ENCODE results near the gene KCNJ12.
"Not testable (repeated sequence)": the region's sequence is repeated elsewhere in the genome, so short reads cannot be mapped to it uniquely, and the experiment has no call there.

Gene KCNJ12

DNA sequence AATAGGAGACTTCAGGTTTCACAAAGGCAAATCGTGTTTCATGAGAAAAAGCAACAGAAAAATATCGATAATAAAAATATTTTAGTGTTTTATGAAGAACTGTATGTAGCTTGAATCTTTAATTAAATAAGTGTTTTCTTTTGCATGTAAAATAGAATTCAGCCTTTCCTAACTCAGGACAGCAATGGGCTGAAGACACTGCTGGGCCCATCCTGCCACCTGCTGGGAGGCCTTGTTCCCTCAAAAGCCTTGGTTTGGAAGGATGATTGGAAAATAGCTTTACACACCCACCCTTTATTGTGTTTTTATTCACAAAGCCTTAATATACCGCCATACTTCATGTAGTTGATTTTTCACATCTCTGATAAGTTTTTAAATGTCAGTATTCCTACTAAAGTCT, 73.7 kb downstream of the KCNJ12 start:
- DNase-seq (ENCODE audit: low read depth, low spot score) = not testable (repeated sequence)

DNA sequence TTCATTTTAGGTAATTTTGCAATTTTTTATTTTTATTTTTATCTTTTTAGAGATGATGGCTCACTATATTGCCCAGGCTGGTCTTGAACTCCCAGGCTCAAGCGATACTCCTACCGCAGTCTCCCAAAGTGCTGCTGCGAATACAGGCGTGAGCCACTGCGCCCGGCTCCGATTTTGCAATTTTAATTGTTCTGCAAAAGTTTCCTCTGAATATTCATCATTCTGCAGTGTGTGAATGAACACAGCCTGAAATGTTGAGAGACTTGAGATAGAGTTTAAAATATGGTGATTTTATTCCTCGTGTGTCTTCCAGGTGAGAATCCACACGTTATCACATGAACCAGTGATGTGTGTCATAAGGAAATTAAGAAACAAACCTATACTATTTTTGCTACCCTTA, 75.8 kb downstream of the KCNJ12 start:
- no peak for DNase-seq (ENCODE audit: low read depth, low spot score)

DNA sequence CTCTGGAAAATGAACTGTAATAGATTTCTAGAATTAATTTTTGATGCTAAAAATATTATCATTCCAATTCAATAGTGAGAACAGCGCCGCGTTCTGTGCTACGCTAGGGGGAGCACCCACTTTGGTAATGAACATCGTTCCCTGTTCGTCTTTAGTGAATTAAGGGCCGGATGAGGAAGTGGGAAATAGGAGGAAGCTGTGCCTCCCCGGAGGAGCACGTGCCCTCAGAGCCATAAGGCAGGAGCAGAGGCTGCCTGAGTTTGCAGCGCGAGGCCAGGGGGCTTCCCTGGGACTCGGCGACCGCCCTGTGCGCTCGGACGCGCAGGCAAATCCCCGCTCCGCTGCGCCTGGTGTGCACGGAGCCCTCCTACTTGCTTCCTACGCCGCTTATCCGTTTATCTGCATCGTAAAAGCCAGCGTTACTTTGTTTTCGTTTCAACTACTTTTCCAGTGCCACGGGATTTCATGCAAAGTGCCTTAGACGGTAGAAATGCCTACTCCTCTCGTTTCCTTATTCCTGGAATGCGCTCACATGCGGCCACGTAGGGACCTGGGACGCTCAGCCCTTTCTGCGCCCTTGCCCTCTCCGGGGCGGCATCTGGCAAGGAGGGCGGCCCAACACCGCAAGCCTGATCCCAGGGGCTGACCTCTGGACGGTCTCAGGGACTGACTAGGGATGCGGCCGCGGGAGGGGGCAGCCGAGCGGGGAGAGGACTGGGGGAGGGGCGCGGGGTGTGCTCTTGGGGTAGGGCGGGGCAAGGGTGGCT, 76.4 kb downstream of the KCNJ12 start:
- no peak for DNase-seq (ENCODE audit: low read depth, low spot score)

DNA sequence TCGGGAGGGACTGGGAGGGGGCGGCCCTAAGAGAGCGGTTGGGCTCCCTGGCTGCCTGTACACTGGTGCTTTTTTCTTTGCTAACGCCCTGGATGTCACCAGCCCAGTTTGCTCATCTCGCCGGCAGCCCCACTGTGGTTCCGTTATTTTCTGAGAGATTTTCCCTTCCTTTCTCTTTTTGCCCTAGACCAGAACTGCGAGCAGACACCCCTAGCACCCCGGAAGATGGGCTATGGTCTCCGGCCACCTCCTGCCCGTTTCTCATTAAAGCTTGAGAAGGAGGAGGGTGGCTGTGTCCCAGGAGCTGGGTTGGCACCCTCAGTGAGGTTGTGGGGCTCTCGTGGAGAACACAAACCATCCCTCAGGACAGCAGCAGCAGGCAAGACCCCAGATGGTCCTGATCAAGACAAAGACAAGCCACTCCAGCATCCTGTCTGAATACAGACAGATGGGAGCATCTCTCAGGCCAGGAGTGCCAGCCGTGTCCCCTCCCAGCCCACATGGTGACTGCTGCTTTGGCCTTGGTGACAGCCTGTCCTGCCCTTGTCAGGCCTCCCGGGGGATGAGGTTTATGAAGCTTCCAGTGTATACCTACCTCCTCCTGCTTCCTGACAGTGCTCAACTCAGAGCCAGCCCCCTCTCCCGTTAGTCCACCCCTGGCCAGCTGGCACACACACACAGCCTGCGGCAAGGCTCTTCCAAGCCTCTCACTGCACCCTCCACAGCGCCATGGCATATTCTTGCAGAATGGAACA, 77.2 kb downstream of the KCNJ12 start:
- DNase-seq (ENCODE audit: low read depth, low spot score) = no peak

DNA sequence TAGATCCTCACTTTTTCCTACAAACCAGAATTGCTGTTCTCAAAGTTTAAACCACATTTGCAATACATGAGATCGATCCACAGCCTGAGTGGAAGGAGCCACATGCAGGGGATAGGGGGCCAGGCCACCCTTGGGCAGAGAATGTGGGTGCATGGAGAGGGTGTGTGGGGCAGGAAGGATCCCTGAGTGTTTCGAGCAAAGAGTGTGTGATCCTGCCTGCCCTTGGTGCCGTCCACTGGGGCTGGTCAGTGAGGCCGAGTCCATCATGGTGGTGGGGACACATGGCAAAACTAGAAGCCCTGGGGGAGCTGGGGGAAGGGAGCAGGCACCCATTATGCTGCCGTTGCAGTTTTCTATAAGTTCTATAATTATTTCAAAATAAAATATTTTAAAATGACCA, 77.8 kb downstream of the KCNJ12 start:
- not testable (repeated sequence) for DNase-seq (ENCODE audit: low read depth, low spot score)

DNA sequence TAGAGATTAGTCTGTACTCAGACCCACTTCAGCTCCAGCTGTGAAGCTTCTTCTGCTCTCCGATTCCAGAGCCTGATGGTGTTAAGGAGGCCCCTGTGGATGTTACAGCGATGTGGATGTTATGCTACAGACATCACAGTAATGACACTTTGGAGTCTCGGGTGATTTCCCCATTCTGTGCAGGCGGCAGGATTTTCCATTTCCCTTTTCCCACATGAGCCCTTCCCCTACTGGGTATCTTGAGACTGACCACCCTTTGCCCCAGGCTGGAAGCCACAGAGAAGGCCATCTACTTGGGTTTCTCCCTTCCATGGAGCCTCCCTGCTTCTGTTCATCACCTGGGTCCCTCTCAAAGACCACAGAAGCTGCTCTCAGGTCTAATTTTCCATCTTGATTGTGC, 78.3 kb downstream of the KCNJ12 start:
- no peak for DNase-seq (ENCODE audit: low read depth, low spot score)

DNA sequence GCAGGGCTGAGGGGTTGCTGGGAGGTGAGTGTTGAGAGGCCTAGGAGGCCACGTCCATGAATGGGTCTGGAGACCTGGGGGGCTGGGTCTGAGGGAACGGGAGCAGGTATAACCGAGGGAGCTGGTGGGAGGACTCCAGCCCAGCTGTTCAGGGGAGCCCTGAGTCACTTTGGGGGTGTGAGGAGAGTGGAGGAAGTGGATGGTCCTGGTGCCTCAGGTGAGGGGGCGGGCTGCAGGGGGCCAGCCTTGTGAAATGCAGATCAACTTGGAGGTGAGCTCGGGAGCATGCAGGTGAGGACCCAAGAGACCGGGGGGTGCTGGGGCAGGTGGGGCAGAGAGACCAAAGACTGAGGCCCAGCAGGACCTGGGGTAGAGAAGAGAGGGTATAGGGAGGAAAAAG, 79.6 kb downstream of the KCNJ12 start:
- DNase-seq (ENCODE audit: low read depth, low spot score) = no peak

DNA sequence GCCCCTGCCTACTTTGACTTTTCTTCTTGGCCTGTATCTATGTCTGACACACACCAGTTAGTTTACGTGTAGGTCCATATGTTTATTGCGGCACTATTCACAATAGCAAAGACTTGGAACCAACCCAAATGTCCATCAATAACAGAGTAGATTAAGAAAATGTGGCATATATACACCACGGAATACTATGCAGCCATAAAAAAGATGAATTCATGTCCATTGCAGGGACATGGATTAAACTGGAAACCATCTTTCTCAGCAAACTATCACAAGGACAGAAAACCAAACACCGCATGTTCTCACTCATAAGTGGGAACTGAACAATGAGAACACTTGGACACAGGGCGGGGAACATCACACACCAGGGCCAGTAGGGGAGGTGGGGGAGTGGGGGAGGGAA, 80.3 kb downstream of the KCNJ12 start:
- DNase-seq (ENCODE audit: low read depth, low spot score) = not testable (repeated sequence)

DNA sequence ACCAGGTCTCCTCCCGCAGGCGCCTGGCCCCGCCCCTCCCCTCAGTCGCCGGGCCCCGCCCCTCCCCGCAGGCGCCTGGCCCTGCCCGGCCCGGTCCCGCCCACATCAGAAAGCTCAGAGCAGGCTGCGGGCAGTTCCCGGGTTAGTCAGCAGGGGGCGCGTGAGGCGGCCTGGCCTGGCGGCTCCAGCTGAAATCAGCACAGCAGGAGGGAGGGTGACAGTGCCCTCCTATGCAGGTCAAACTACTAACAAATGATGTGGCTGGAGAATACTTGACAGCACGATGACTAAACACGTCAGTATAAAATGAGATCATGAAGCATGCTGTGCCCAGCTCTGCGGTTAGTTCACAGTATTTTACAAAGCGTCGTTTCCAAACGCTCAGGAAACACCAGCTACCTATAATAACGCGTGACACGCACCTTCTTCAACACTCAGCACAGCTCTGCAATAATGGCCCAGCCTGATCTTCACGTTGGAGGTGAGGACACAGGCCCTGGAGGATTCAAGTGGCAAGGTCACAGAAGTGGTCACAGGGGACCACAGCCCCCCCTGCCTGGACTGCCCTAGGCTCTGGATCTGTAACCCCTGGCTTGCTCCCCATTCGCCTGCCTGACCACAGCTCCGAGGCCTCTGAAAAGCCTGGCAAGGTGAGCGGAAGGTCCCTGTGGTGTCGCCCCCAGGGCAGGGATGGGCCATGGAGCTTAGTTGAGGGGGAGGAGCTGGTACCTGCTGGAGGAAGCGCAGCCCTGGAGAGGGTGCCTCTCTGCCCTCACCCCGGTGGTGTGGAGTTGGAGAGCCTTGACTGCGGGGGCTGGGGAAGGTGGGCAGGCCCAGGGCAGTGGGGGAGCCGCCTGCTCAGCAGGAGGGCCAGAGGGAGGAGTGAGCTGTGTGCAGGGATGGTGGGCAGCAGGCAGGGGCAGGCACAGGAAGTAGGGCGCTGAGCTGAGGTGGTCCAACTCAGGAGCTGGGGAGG, 81.2 kb downstream of the KCNJ12 start:
- peak; percentile 89 for DNase-seq (ENCODE audit: low read depth, low spot score)

DNA sequence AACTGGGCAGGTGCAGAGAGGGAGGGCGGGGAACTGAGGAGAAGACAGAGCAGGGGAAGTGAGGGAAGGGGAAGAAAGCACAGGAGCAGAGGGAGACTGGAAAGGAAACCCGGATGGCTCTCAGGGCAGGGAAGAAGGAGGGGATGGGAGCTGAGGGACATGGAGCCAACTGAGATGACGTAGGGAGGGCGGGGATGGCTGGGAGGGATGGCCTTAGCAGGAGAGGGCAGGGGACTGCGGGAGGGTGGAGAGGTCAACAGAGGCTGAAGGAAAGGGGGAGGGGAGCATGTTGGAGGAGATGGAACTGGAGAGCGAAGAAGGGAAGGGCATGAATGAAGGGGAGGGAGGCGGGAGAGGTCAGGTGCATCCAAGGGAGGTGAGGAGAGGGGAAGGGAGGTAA, 81.9 kb downstream of the KCNJ12 start:
- DNase-seq (ENCODE audit: low read depth, low spot score) = no peak

DNA sequence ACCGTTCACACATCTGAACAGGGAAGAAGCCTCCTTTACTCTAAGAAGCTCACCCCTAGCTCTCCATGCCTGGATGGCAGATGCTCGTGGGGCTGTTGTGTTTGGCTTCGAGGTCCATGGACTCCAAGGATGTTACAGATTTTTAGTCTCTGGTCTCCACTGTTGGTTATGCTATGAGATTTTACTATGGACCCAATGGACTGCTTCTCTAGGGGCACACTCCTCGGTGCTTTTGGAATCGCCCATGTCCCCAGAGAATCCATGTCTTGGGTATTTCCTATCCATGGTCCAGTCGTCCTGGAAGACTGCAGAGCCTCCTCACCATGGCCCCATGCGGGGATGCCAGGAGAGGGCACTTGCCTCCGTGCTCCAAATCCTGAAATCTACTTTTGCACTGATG, 83.4 kb downstream of the KCNJ12 start:
- DNase-seq (ENCODE audit: low read depth, low spot score) = no peak

DNA sequence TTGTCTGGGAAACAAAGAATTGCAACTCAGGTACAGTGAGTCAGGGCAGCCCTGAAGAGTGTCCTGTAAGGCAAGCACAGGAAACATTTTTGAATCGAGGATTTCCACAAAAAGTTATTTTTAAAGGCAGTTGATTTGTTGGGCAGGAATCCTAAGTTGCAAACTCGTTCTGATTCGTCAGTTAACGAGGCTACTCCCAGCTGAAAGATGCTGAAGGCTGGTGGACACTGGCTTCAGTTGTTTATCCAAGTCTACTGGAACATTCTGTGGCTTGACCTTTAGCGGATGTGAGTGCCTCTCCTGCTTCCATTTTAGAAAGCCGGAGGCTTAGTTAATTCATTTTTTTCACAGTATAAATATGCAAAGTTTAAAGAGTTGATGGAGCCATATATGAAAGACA, 84.2 kb downstream of the KCNJ12 start:
- DNase-seq (ENCODE audit: low read depth, low spot score) = no peak

DNA sequence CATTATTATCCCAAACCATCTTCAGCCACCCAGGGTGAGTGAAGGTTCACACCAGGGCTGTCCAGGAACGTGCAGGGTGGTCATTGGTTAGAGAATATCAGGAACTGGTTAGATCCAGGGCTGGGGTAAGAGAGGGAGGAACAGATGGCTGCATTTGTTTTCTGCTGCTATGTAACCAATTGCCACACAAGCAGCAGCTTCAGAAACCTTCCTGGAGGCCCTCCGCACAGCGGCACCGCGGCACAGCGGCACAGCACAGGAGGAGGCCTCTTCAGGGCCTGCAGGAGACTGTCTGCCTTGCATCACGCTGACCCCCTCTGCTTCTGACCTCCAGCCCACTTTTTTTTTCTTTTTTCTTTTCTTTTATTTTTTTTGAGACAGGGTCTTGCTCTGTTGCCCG, 86.1 kb downstream of the KCNJ12 start:
- DNase-seq (ENCODE audit: low read depth, low spot score) = no peak

DNA sequence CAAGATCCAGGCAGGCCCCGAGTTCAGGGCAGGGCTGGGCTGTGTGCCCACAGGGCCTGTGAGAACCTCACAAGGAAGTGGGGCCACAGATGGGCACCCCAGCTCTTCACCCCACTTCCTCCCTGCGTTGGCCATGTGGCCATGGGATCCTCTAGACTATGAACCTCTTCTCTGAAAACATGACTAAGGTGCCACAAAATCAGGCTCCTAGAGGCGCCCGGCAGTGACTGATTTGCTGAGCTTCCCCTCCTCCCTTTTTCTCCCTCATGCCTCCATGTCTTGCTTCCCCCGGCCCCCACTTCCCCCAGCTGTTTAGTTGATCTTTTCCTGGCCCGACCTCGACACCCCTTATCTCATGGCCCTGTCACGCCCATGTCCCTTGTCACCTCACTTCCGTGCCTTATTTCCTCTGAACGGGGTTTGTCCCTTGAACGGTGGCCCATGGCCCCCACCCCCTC, 87.1 kb downstream of the KCNJ12 start:
- no peak for DNase-seq (ENCODE audit: low read depth, low spot score)

DNA sequence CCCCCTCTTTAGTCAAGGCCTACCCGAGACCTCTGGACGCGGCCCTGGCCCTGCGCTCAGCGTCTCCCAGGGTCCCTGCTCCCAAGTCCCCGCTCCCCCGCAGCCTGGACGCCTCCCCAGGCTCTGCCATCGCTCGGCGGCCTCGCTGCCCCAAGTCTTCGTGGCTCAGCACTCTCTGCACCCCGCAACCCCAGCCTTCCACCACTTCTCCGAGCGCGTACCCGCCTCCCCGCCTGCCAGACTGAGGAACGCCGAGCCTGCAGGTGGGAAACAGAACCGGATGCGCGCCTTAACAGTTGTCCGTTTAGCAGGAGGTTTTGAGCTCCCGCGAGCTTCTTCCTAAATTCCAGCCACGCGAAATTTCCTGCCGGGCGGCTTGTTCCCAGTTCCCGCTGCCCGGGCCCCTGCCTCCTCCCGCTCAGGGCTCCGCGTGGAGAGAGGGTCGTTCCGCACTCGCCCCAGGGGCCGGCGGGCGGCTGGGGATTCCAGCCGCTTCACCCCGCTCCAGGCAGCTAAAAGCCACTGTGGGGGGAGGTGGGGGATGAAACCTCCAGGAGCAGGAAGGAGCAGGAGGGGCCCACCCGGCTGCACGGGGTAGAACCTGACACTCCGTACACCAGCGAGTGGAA, 87.7 kb downstream of the KCNJ12 start:
- DNase-seq (ENCODE audit: low read depth, low spot score) = no peak

DNA sequence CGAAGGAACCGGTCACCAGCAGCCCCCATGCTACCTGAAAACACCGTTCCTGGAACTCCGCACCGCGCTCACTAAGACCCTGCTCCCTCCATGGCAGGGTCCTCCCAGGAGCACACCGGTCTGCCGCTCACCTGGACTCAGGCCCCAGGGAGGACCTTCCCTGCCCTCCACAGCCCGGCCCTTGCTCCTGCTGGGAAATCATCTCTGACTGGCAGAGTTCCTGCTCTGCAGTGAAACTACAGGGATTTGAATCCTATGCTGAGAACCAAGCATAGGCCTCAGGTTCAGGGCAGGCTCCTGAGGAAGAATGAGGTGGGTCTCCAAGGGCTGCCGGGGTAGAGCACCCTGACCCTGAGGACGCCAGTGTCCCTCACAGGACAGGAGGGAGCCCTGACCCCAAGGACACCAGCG, 88.5 kb downstream of the KCNJ12 start:
- DNase-seq (ENCODE audit: low read depth, low spot score) = no peak

DNA sequence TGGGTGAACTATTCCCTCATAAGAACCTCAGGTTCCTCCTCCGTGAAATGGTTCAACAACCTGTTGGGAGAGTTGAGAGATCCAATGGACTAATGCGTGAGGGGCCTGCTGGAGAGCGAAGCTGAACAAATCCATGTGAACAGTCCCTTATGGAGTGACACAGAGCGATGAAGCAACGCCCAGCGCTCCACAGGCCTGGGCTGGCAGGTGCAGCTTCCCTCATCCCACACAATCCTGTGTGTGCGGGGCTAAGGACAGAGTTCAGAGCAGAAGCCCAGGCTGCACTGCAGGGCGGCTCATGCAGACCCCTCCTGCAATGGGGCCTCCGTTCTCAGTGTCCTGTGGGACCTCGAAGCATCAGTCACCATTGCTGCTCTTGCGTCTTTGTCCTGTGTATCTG, 90.4 kb downstream of the KCNJ12 start:
- DNase-seq (ENCODE audit: low read depth, low spot score) = no peak

DNA sequence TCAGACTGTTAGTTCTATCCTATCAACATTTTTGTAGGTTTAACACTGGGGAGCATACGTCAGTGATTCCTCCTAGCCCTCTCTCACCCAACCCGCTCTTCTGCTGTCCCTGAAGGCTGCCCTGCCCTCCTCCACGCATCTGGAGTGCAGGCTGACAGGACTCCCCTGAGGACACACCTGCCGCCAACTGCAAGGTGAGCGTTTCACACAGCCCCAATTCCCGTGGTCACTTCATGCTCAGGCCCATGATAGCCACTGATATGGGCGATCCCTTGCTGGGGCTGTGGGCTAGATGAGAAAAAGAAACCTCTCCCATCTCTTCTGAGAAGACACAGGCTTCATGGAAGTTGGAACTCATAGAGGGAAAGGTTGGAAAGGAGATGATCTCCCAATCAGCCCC, 91.0 kb downstream of the KCNJ12 start:
- DNase-seq (ENCODE audit: low read depth, low spot score) = no peak

DNA sequence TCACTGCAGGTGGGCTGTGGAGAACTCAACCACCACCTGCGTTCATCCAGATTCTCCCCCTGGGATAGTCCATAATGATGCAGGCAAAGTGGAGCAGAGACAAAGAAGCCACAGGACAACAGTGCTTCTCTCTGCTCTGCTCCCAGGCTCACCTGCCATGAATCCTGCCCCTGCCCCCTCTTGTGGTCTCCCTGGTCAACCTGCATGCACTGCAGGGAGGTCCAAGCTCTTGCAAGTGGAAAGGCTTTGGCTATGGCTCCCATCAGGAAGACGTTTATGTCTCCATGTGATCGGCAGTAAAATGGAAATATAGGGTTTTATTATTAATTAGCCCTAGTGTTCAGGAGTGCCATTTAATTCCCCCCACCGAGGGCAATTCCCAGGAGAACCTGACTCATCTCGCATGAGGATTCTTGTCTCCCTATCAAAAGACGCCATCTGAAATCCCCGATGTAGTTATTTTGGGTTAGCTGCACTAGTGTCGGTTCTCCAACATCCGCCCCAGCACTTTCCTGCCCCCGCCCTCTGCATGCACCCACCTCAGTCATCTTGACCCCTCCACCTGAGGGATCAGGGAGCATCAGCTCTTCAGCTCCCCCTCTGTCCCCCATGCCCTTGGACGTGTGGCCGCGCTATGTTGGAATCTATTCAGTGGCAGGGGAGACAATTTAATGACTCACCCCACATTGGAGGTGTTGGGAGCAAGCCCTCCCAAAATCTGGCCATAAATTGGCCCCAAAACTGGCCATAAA, 91.8 kb downstream of the KCNJ12 start:
- no peak for DNase-seq (ENCODE audit: low read depth, low spot score)
